Eye (tissue), 1 donor: ENCODE data around the gene TDRD6.
"Not testable (repeated sequence)": the region's sequence is repeated elsewhere in the genome, so short reads cannot be mapped to it uniquely, and the experiment has no call there.

Experiments
- DNase-seq: peaks from one replicate; pipeline ENCODE4 v3.0.0-alpha.2; 2015

The TDRD6 gene

GRCh38 chr6:46687619-46688097 lies at the start of gene TDRD6:
TDRD6 (plus strand) TSS chr6:46687885; CDS start chr6:46688129, 244 bp downstream.
- DNase-seq: no peak

- DNase-seq: no peak
Measured at GRCh38 chr6:46637933-46638332, 49.8 kb upstream of the TDRD6 start.

GRCh38 chr6:46638650-46639049 lies 49.0 kb upstream of the TDRD6 start:
- DNase-seq: no peak

- no peak for DNase-seq
Measured at GRCh38 chr6:46642928-46643751, 44.5 kb upstream of the TDRD6 start.

- DNase-seq: no peak
Measured at GRCh38 chr6:46645265-46645664, 42.4 kb upstream of the TDRD6 start.

- not testable (repeated sequence) for DNase-seq
Measured at GRCh38 chr6:46648108-46648507, 39.6 kb upstream of the TDRD6 start.

GRCh38 chr6:46648869-46649492 lies 38.7 kb upstream of the TDRD6 start:
- no peak for DNase-seq

- peak; percentile 44 for DNase-seq
Measured at GRCh38 chr6:46651006-46651405, 36.7 kb upstream of the TDRD6 start.

GRCh38 chr6:46651816-46652215 lies 35.9 kb upstream of the TDRD6 start:
- peak; percentile 75 for DNase-seq

- no peak for DNase-seq
Measured at GRCh38 chr6:46652232-46652602, 35.5 kb upstream of the TDRD6 start.

GRCh38 chr6:46652603-46653438 lies 34.9 kb upstream of the TDRD6 start, which contains the start of the genes CYP39A1 and SLC25A27:
CYP39A1 (minus strand) TSS chr6:46652818; CDS start chr6:46652582, 236 bp downstream.
SLC25A27 (plus strand) TSS chr6:46652975; CDS start chr6:46653193, 218 bp downstream.
- DNase-seq: peak; percentile 98

- no peak for DNase-seq
Measured at GRCh38 chr6:46653439-46654195, 34.1 kb upstream of the TDRD6 start.

GRCh38 chr6:46655803-46656202 lies 31.9 kb upstream of the TDRD6 start:
- no peak for DNase-seq

GRCh38 chr6:46657642-46658041 lies 30.0 kb upstream of the TDRD6 start:
- DNase-seq: no peak

GRCh38 chr6:46661483-46661882 lies 26.2 kb upstream of the TDRD6 start:
- no peak for DNase-seq

GRCh38 chr6:46667377-46667776 lies 20.3 kb upstream of the TDRD6 start:
- DNase-seq: no peak

GRCh38 chr6:46674410-46674809 lies 13.3 kb upstream of the TDRD6 start:
- DNase-seq: no peak

GRCh38 chr6:46676604-46677313 lies 10.9 kb upstream of the TDRD6 start:
- DNase-seq: no peak

GRCh38 chr6:46677314-46677654 lies 10.4 kb upstream of the TDRD6 start:
- no peak for DNase-seq

- DNase-seq: no peak
Measured at GRCh38 chr6:46684771-46685170, 2.9 kb upstream of the TDRD6 start.

- DNase-seq: no peak
Measured at GRCh38 chr6:46688117-46688965, 656 bp downstream of the TDRD6 start.
